NCI-H128 (cell line): ENCODE measurements around the gene TEX13D.
"Not testable (repeated sequence)": the region's sequence is repeated elsewhere in the genome, so short reads cannot be mapped to it uniquely, and the experiment has no call there.

Source experiments
- DNase-seq: peaks from one replicate; lab custom pipeline; 2025; ENCODE audit not compliant: unreplicated experiment; lab: John Stamatoyannopoulos, UW

Gene TEX13D

GRCh38 chrX:124332481-124333424 is at the start of gene TEX13D:
TSS of gene TEX13D (plus strand) at chrX:124332660. CDS start at chrX:124332918, 258 bp downstream.
- DNase-seq: no peak

DNA sequence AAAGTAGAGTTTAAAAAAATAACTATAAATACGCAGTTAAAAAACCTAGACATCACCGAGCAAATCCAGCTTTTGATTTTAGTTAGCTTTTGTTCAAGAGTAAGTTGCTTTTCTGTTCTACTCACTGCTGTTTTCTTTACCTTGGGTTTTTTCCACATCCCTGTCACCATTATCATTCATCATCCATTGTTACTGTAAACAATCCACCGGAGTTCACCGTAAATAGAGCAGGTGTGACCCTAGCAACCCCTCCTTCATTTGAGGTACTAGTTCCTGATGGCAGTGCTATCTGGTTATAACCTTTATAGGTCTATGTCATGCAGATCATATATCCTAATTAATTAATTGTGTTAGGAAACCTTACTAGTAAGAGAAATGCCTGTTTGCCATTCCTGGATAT is 43.0 kb upstream of the TEX13D start:
- no peak for DNase-seq

- DNase-seq: no peak
Observed at GRCh38 chrX:124293810-124294209, 38.6 kb upstream of the TEX13D start.

GRCh38 chrX:124299323-124299722 is 33.1 kb upstream of the TEX13D start:
- DNase-seq: not testable (repeated sequence)

DNA sequence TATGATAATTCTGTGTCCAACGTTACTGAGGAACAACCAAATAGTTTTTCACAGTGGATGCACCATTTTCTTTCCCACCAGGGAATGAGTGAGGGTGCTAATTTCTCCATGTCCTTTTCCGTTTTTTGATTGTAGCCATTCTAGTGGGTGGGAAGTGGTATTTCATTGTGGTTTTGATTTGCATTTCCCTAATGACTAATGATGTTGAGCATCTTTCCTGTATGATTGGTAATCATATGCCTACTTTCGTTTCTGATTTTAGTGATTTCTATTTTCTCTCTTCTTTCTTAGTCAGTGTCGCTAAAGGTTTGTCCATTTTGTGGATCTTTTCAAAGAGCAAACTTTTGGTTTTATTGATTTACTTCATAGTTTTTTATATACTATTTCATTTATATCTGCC is 32.1 kb upstream of the TEX13D start:
- no peak for DNase-seq

GRCh38 chrX:124307253-124307907 is 25.1 kb upstream of the TEX13D start:
- no peak for DNase-seq

DNA sequence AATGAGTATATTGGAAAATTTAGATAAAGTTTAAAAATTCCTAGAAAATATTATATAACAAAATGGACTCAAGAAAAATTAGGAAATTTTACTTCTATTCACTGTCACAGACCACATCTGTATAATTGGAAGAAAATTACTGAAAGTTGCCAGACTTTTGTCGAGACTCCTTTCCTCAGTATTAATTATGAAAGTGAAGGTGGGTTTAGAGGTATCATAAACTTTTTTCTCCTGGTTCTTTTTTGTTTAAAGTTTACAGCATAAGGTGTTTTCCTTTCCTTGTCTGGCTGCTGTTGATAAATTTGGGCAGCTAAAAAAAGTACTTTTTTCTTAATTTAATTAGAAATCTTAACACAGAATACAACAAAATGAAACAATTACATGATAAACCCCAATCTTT is 6.7 kb upstream of the TEX13D start:
- no peak for DNase-seq

DNA sequence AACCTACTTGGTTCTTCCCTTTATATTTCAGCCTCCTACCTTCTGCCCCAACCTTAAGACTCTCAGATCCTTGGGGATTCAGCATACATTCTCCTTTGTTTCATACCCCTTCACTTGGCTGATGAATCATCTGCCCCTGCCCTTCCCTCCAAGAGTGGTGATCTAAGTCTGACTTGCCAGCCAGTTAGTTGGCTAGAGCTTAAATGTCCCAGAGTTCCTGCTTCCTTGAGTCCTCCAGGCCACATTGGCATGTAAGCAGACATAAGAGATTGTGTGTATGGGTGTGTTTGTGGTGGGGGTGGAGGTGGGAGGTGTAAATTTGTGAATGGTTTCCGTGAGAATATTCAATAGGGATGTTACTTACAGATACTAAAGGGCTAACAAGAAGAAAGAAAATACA is 3.7 kb upstream of the TEX13D start:
- no peak for DNase-seq

- DNase-seq: no peak
Observed at GRCh38 chrX:124333862-124334261, 1.4 kb downstream of the TEX13D start.

DNA sequence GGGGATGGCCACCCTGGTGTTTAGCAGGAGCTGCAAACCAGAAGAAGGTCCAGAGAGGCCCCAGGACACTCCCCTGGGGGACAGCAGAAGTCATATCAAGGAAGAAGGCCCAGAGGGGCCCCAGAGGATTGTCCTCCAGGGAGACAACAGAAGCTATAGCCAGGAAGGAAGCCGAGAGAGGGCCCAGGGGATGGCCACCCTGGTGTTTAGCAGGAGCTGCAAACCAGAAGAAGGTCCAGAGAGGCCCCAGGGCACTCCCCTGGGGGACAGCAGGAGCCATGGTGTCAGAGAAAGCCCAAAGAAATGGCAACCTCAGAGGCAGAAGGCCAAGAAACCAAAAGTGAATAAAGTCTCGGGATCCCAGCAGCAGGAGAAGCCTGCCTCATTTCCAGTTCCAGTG is 2.1 kb downstream of the TEX13D start:
- DNase-seq: not testable (repeated sequence)

DNA sequence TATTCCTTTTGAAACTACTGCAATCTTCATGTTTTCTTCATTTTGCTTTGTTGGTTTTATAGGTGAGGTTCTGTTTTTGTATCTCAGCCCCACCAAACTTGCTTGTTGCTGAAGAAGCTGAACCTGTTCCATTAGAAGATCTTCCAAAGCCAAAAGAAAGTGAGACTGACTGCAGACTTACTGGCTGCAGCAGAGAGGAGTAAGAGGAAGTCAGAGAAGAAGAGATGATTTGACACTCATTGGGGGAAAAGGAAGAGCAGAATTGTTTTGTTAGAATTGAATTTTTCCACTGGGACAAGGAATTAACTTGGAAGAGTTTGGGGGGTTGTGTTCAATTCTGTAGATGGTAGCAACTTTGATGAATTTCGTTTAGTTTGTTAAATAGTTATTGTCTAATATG is 3.1 kb downstream of the TEX13D start:
- no peak for DNase-seq

- no peak for DNase-seq
Observed at GRCh38 chrX:124337916-124338315, 5.5 kb downstream of the TEX13D start.

DNA sequence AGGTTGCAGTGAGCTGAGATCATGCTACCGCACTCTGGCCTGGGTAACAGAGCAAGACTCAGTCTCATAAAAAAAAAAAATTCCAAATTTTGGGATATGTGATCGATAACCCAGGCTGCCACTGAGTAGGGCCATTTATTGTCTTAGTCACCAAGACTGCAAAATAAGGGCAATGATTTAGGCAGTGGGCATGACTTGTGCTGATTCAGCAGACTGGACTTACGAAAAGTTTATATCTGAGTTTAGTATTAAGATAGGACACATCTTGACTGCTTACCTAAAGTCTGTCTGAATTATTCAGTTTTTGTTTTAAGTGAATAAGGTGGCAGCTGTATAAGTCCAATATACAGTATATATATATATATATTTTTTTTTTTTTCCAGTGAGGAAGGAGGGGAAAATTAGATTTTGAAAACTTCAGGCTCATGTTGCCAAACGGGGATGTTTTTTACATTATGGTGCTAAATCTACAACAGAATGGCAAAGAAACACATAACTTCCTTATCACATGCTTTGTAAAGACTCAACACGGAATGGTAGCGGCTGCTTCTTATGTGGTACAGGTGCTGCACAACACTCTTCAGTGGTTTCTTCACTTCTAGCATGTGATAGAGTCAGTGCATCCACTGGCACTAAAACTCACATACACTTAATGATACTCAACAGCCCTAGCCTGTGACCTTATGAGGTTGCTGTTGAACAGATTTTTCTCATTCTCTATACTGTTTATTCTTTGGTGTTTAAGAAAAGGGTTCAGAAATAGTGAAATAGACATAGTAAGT is 6.5 kb downstream of the TEX13D start:
- no peak for DNase-seq

- DNase-seq: no peak
Observed at GRCh38 chrX:124341396-124342132, 9.1 kb downstream of the TEX13D start.

- DNase-seq: no peak
Observed at GRCh38 chrX:124342174-124342867, 9.9 kb downstream of the TEX13D start.

GRCh38 chrX:124343016-124343415 is 10.6 kb downstream of the TEX13D start:
- DNase-seq: no peak

GRCh38 chrX:124344246-124344645 is 11.8 kb downstream of the TEX13D start:
- DNase-seq: no peak

GRCh38 chrX:124346117-124346876 is 13.8 kb downstream of the TEX13D start, which contains the start of gene SH2D1A:
TSS of gene SH2D1A (plus strand) at chrX:124346563. CDS start at chrX:124346643, 80 bp downstream.
- DNase-seq: no peak

DNA sequence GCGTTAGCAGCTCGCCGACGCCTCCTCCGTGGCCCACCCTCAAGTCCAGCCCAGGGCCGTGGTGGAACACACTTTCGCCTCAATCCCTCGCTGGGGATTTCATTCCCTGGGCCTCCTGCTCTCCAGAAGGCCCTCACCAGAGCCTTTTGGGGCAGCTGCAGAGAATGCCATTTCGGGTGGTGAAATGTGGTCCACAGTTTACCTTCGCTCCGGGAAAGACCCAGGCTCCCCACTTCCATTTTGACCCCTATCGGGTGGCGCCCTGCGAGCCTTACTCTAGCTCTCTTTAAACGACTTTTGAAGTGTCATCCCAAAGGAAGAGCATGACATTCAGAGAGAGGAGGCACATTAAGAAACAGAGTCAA is 14.4 kb downstream of the TEX13D start:
- DNase-seq: no peak
